ENCODE measurements around the gene PCNX2.
A peak's percentile ranks its signal among the peaks of the same experiment; 100 is the strongest.
"Not testable (repeated sequence)": the region's sequence is repeated elsewhere in the genome, so short reads cannot be mapped to it uniquely, and the experiment has no call there.

PCNX2 gene

GRCh38 chr1:233163696-233164095 lies 131.8 kb downstream of the PCNX2 start:
- no peak for FAIRE-seq
- DNase-seq (ENCODE audit: low spot score): no peak

GRCh38 chr1:233158322-233158721 lies 137.2 kb downstream of the PCNX2 start:
- DNase-seq (ENCODE audit: low spot score) (no peak), FAIRE-seq (no peak)

- FAIRE-seq: no peak
- DNase-seq (ENCODE audit: low spot score): no peak
These were observed 138.3 kb downstream of the PCNX2 start for GRCh38 chr1:233157245-233157644.

- FAIRE-seq: no peak
These were observed 143.7 kb downstream of the PCNX2 start for GRCh38 chr1:233151861-233152260.

GRCh38 chr1:233144434-233144833 lies 151.1 kb downstream of the PCNX2 start:
- DNase-seq (ENCODE audit: low spot score): no peak

More at GRCh38 chr1:233151861-233152260, 143.7 kb downstream of the PCNX2 start:
- no peak for DNase-seq (ENCODE audit: low spot score)

GRCh38 chr1:233143241-233143640 lies 152.3 kb downstream of the PCNX2 start:
- no peak for FAIRE-seq
- no peak for DNase-seq (ENCODE audit: low spot score)

More at GRCh38 chr1:233144434-233144833, 151.1 kb downstream of the PCNX2 start:
- FAIRE-seq: no peak

GRCh38 chr1:233140974-233141373 lies 154.6 kb downstream of the PCNX2 start:
- DNase-seq (ENCODE audit: low spot score): no peak
- FAIRE-seq: no peak

- DNase-seq (ENCODE audit: low spot score): no peak
- FAIRE-seq: no peak
These were observed 155.0 kb downstream of the PCNX2 start for GRCh38 chr1:233140499-233140898.

GRCh38 chr1:233138788-233139585 lies 156.5 kb downstream of the PCNX2 start:
- no peak for DNase-seq (ENCODE audit: low spot score)
- FAIRE-seq: no peak

GRCh38 chr1:233135833-233136232 lies 159.7 kb downstream of the PCNX2 start:
- no peak for DNase-seq (ENCODE audit: low spot score)
- no peak for FAIRE-seq

GRCh38 chr1:233132445-233132844 lies 163.1 kb downstream of the PCNX2 start:
- FAIRE-seq (no peak), DNase-seq (ENCODE audit: low spot score) (no peak)

- FAIRE-seq: not testable (repeated sequence)
These were observed 166.5 kb downstream of the PCNX2 start for GRCh38 chr1:233129031-233129430.

GRCh38 chr1:233127157-233127556 lies 168.4 kb downstream of the PCNX2 start:
- DNase-seq (ENCODE audit: low spot score): no peak
- no peak for FAIRE-seq

More at GRCh38 chr1:233129031-233129430, 166.5 kb downstream of the PCNX2 start:
- DNase-seq (ENCODE audit: low spot score): not testable (repeated sequence)

- no peak for FAIRE-seq
These were observed 172.7 kb downstream of the PCNX2 start for GRCh38 chr1:233122779-233123178.

GRCh38 chr1:233121947-233122559 lies 173.5 kb downstream of the PCNX2 start:
- DNase-seq (ENCODE audit: low spot score): no peak
- no peak for FAIRE-seq

More at GRCh38 chr1:233122779-233123178, 172.7 kb downstream of the PCNX2 start:
- no peak for DNase-seq (ENCODE audit: low spot score)

GRCh38 chr1:233114860-233115259 lies 180.7 kb downstream of the PCNX2 start:
- FAIRE-seq: no peak
- no peak for DNase-seq (ENCODE audit: low spot score)

- FAIRE-seq (no peak), DNase-seq (ENCODE audit: low spot score) (peak; percentile 38)
These were observed 181.4 kb downstream of the PCNX2 start for GRCh38 chr1:233114159-233114558.

GRCh38 chr1:233113009-233113879 lies 182.3 kb downstream of the PCNX2 start:
- peak; percentile 85 for DNase-seq (ENCODE audit: low spot score)
- FAIRE-seq: peak; percentile 97

GRCh38 chr1:233112186-233113008 lies 183.1 kb downstream of the PCNX2 start:
- DNase-seq (ENCODE audit: low spot score): no peak
- FAIRE-seq: no peak

- no peak for DNase-seq (ENCODE audit: low spot score)
- no peak for FAIRE-seq
These were observed 183.8 kb downstream of the PCNX2 start for GRCh38 chr1:233111731-233112130.

- DNase-seq (ENCODE audit: low spot score) (no peak), FAIRE-seq (no peak)
These were observed 186.4 kb downstream of the PCNX2 start for GRCh38 chr1:233109096-233109495.
